RPMI7951 (cell line): ENCODE measurements around the gene ELOVL3. TPM values are rescaled to one million over a fixed set of nuclear protein-coding genes. Genes with fewer than 3 reads are reported as not detected.

ENCODE experiments used
- DNase-seq: peaks from one replicate; pipeline ENCODE4 v3.0.0-alpha.2; 2012; ENCODE audit warnings: low read depth
- total RNA-seq: library from RNA; depleted of rRNA; stranded (reverse); fragments of >200 nt; shearing (Covaris generic); gene quantifications from 2 replicates; pipeline ENCODE4 v1.2.3, GENCODE V29; 2014; rRNA removed

The ELOVL3 gene
- total RNA-seq, 1 experiment from 2014 or later: 0.36 TPM

DNA sequence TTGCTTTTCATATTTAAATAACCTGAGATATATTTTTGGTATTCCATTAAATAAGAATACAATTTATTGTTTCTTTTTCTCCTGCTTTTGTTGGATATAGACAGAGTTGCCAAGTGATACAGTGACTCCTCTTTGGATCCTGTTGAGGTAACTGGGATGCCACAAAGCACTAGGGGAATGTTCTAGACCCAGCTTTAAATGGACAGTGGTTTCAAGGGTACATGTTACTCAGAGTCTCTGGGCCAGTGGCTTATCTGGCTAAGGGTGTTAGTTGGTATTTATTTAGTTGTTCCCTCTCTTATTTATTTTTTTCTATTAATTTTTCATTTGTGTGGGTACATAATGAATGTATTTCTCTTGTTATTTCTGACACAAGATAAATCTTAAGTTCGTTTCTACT, 28.3 kb downstream of the ELOVL3 start:
- no peak for DNase-seq

DNA sequence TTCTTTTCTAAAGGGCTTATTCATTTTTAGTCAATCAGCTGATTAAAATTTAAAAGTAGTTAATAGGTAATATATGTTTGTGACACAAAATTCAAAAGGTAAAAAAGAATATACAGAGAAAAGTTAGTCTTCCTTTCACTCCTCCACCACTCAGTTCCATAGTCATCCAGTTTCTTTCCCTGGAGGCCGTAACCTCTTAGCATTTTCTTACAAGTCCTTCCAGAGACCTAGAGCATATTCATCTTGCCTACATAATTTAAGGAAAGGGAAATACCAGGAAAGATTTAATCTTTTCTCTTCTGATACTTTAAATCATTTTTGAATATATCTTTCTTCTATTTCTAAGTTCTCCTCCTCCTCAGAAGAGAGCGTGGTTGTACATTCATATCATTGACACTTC, 29.3 kb downstream of the ELOVL3 start:
- no peak for DNase-seq

DNA sequence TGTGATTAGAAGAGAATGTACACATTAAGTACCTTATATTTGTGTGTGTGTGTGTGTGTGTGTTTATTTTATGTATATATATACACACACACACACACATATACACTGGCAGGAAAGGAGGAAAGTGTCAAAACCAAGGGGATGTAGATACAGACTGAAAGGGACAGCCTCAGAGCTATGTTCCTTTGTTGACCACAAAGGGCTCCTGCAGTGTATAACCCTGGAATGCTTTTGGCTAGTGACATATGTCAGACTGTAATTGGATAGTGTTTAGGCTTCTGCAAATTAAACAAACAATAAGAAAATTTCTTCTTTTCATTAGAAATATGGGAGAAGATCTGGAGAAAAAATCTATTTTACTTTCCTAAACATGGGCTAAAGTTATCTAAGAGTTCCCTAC, 35.1 kb downstream of the ELOVL3 start:
- DNase-seq: no peak

DNA sequence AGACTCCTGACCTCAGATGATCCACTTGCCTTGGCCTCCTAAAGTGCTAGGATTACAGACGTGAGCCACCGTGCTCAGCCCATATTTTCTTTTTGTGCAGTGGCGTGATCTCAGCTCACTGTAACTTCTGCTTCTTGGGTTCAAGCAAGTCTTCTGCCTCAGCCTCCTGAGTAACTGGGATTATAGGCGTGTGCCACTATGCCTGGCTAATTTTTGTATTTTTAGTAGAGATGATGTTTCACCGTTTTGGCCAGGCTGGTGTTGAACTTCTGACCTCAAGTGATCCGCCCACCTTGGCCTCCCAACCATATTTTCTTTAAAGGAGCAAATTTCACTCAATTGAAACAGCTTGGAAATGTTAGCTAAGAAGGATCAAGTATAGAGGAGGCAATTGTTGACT, 35.7 kb downstream of the ELOVL3 start:
- DNase-seq: no peak

DNA sequence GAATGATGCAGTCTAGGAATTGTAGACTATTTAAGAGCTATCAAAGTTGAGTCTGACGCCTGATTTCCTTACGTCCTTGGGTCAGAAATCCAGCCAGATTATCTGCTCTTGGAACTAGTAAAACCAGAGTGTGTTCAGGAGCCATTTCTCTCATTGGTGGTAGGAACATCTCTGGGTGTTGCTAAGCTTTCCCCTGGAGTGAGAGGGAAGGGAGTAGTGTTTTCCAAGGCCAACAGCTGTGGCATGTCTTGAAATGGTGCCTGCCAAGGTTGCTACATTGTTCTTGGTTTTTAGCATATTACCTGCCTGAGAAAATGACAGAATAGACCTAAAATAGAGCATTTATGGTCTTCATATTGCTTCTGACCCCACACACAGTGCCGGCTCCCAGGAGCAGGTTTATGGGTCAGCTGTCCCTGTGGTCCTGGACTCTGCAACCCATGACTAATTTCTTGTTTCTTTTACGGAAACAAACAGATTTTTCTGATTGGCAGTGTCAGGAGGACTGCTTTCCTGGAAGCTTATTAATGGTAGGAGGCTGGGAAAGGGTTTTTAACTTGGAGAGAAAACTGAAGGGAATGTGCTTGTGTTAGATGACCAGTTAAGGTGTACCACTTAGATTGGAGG, 36.8 kb downstream of the ELOVL3 start:
- no peak for DNase-seq

DNA sequence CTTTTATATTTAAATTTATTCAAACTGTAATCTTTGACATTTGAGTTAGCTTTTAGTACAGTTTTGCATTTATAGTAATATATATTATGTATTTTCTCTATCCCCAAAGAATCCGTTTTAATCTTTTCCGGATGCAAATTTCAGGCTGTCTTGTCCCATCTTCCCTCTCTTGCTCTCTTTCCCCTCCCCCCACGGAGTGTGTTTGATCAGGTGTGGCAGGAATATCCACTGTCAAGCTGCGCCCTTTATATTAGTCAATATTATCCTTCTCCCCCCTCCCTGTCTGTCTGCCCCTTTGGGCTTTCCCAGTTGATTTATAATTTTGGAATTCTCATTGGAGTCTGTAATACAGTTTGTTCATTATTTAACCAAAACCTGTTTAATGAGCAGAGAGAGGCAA, 38.3 kb downstream of the ELOVL3 start:
- no peak for DNase-seq

DNA sequence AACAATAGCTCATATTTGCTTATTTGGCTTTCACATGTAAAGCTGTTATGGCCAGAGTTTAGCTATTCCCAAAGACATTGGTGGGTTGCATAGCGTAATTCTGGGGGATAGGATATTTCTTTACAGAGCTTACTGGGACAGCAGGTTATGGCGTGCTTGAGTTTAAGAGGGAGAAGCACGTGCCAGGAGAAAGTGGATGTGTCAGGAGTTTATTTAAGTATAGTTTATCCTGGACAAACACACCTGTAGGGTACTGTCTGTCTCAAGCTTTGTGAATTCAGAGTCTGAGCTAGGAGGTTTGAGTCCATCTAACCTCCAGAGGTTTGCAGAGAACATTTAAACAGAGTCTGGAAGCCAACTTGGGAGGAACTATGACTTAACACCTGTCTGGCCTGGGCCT, 40.6 kb downstream of the ELOVL3 start:
- no peak for DNase-seq

DNA sequence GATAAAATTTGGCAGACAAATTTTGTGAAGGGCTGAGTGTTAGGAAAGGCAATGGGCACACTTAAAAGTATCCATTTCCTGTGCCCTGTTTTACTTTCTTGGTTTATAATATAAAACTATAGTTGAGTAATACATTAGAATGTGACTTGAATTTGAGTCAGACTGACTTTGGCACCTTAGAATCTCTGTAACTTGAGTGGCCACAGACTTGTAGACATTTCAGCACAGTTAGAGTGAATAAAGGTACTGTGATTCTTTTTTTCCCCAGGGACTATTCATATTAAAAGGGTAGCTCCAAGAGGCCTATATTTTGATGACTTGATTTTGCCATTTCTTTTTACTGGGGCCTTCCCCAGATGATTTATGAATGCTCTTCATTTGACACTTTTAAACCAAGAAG, 41.6 kb downstream of the ELOVL3 start:
- DNase-seq: no peak

DNA sequence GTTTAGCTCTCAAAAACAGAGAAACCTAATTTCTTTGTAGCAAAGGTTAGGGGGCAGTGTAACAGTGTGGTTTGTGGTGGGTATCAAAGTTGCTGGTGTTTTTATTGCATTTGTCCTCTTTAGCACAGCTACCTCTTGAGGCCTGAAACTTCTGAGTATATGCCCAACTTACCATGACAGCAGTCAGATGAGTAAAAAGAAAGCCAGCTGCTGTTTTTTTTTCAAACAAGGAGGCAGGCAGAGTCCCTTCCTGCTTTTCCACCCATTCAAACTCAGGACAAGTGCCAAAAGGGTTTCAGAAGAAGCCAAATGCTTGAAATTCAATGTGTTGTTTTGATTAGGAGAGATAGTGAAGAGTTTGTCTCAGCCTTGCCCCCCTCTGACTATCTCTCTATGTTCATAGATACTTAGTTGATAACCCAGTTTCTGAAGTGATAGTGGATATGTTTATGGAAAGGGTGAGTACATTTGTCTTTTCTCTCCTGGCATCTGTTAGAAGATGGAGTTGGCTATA, 42.3 kb downstream of the ELOVL3 start:
- DNase-seq: no peak

DNA sequence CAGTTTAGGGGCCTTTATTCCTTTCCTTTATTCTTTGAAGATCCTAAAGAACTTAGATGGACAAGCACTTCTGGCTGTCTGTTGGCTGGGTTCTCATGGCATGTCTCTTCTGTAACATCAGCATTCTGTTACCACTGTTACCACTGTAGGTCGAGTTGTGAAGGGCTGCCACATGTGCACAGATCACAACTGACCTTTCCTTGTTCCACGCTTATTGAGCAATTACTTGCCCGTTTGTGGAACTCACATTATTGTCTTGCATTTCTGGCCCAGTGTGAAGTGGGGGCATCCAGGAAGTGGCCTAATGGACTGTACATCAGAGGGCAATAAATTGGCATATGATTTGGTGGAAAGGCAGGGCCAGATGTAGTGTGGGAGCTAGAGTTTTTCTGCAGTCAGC, 42.9 kb downstream of the ELOVL3 start:
- peak; percentile 14 for DNase-seq

DNA sequence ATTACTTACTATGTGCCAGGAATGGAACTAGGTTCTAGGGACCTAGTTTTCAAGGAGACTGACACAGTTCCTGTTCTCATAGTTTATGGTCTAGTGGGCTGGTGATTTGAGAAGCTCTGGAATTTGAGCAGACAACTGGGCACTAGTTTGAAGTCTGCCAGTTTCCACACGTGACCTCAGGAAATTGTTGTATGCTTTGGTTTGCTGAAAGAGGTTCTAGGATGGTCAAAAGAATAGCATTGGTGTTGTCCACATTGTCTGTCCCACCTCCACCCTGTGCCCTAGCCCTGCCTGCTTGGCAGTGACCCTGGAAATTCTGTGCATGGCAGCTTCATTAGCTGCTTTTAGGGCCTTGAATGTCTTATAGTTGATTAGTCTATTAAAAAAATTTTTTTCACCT, 48.0 kb downstream of the ELOVL3 start:
- DNase-seq: no peak

DNA sequence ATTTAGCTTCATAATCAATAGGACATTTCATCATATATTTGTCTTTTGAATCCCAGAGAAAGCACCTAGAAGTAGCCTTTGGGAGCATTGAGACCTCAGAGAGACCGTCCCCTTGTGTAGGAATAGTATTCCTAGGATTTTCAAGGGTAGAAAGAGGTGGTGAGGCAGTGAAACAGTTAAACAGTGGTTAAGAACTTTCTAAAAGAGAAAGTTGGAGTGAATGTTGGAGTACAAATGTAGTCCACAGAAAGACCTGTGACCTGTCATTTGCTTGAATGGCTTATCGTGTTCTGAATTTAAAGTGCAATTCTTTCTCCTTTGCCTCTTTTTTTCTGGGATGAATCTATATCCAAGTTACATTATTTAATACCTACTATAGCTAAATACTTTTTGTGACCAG, 49.2 kb downstream of the ELOVL3 start:
- no peak for DNase-seq

DNA sequence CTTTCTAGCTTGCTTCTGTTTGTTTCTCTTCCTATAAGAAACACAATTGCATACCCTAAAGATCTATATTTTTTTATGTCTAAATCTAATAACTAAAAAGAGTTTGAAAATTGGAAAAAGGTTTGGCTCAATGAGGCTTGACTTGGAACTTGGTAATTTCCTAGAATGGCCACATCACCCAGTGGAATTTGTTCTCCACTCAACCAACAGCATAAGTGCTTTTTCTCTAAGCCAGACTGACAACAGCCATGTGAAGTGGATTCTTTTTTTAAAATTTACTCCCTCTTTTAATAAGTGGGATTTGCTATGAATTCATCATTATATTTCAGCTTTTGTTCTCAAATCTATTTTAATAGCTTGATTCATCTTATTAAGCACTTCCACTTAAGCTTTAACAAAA, 53.0 kb downstream of the ELOVL3 start:
- DNase-seq: no peak

Other genes with a start within 250 kb of the ELOVL3 start
- gene ARMH3, start 170.1 kb upstream of the ELOVL3 start, total RNA-seq: 3.8 and 5.7 TPM in 2 replicates
- 5.3 and 10.7 TPM in 2 replicates for gene HPS6, start 160.9 kb upstream of the ELOVL3 start, total RNA-seq
- 17.2 and 19.6 TPM in 2 replicates for gene LDB1, start 105.9 kb upstream of the ELOVL3 start, total RNA-seq
- gene PPRC1, start 93.3 kb upstream of the ELOVL3 start, total RNA-seq: 10.6 and 14.7 TPM in 2 replicates
- 31.2 and 41.1 TPM in 2 replicates for gene NOLC1, start 73.9 kb upstream of the ELOVL3 start, total RNA-seq
- not detected in 2 replicates for gene PITX3, start 15.2 kb downstream of the ELOVL3 start, total RNA-seq
- gene GBF1, start 19.2 kb downstream of the ELOVL3 start, total RNA-seq: 23.9 and 31.0 TPM in 2 replicates
- 19.9 and 28.9 TPM in 2 replicates for gene NFKB2, start 169.4 kb downstream of the ELOVL3 start, total RNA-seq
- 0.24 and 1.5 TPM in 2 replicates for gene PSD, start 192.5 kb downstream of the ELOVL3 start, total RNA-seq
- 5.3 and 6.1 TPM in 2 replicates for gene FBXL15, start 194.5 kb downstream of the ELOVL3 start, total RNA-seq
- 43.4 and 53.6 TPM in 2 replicates for gene CUEDC2, start 206.3 kb downstream of the ELOVL3 start, total RNA-seq
- not detected in 2 replicates for gene C10orf95, start 225.2 kb downstream of the ELOVL3 start, total RNA-seq